Fibroblast of upper back skin (primary cell): ENCODE measurements around the gene PRPS1L1.

ENCODE experiments used
- DNase-seq: peaks from one replicate; pipeline ENCODE4 v3.0.0-alpha.2; 2013

The PRPS1L1 gene

GRCh38 chr7:18027628-18028027 is at the start of gene PRPS1L1:
Gene PRPS1L1, minus strand, starts transcription at chr7:18027846.
- no peak for DNase-seq

GRCh38 chr7:18076461-18076860 is 48.8 kb upstream of the PRPS1L1 start:
- DNase-seq = no peak

- no peak for DNase-seq
Observed at GRCh38 chr7:18068745-18069144, 41.1 kb upstream of the PRPS1L1 start.

DNA sequence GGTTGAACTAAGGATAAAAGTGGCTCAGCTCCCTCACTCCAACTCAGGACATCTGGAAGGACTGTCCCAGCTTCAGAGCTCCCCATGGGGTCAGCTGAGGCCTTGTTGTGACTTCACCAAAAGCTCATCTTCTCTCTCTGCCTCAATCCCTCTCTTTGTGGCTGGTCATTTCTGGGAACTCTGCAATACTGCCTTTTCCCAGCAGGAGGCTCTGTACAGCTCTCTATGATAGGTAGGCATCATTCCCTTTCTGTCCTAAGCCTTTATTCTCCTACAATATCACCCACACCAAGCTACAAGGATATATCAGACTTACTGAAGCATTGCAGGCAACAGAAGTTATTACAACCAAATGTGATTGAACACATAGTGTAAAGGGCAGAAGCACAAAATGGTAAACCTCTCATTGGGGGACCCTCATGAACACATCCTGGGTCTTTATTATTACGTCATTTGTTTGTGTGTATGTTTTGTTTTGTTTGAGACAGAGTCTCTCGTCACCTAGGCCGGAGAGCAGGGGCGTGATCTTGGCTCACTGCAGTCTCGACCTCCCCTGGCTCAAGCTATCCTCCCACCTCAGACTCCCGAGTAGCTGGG is 36.7 kb upstream of the PRPS1L1 start:
- peak; percentile 25 for DNase-seq

DNA sequence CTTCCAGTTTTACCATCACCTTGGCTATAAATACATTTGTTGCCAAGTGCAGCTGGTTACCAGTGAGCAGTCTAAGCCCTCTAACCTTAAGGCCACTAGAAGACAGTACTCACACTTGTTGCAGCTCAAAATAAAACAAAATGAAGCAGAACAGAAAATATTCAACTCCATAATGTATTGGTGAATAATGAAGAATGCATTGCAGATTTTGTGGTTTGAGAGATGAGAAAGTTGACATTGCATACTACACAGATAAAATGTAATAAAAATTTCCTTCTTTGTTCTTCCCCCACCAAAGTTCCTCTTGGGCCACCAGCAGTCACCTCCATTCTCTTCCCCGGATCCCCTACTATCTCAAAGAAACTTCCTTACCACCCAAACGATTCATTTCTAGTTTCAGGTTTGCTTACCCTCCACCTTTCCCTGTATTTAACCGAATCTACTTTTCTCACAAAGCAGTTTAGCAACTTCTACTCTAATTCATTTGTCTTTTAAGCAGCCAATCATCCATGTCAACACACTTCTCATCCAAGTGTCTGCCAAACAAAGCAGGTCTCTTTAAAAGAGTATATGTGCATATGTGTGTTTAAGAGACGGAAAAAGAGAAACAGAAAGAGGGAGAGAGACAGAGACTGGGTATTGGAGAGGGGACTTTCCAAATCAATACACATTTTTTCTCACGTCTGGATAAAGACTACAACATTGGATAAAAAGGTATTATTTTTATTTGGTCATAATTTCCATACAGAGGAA is 35.7 kb upstream of the PRPS1L1 start:
- DNase-seq = no peak

- no peak for DNase-seq
Observed at GRCh38 chr7:18059171-18059570, 31.5 kb upstream of the PRPS1L1 start.

DNA sequence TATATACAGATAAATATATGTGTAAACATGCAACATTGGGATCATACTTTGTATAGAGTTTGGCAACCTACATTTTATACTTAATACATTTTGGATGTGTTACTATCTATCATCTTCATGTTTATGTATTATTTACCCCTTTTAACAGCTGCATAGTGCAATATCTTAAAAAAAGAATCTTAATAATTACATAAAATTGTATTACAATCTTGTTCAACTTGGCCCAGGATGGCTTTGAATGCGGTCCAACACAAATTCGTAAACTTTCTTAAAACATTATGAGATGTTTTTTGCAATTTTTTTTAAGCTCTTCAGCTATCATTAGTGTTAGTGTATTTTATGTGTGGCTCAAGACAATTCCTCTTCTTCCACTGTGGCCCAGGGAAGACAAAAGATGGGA is 26.3 kb upstream of the PRPS1L1 start:
- no peak for DNase-seq

DNA sequence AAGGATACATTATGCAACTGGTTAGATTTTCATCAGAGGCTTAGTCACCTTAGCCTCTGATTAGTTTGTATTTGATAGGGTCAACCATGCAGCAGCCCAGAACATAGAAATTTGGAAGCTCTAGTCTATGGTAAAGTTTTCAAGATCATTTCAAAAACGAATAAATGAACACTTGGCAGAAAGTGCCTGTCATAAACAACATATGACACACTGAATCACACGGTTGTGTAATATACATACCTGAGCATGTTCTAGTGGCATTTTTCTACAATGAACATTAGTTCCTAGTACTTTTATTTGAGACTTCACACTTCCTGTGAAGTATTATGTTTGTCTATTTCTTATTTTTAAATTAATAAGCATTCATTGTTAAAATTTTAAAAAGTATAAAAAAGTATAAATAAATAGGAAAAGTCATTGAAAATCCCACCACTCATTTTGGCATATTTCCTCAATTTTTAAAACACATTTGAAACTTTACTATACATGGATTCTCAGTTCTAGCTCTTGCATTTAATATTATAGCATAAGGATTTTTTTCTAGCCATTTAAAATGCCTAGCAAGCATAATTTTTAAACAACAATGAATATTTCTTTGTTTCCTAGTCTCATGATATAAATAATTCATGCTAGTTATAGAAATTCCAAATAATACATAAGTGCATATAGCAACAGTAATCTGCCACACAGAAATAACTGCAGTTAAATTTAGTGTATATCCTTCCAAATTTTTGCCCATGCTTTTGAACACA is 25.7 kb upstream of the PRPS1L1 start:
- no peak for DNase-seq

DNA sequence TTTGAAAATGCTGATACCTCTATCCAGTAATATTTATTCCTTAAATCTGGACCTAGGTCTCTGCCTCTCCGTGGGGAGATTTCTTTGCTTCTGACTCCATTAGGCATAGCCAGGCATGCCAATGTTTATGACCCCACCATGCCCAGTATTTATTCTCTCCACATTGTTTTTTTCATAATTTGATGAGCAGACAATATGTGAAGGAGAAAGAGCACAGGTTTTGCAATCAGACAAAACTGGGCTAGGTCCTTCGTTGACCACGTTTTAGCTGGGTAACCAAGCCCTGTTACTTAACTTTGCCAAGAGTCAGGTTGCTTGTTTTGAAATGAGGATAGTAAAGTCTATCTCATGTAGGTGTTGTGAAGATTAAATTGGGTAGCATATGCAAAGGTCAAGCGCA is 21.6 kb upstream of the PRPS1L1 start:
- no peak for DNase-seq

GRCh38 chr7:18046601-18047000 is 19.0 kb upstream of the PRPS1L1 start:
- no peak for DNase-seq

- no peak for DNase-seq
Observed at GRCh38 chr7:18045171-18045570, 17.5 kb upstream of the PRPS1L1 start.

GRCh38 chr7:18041191-18041590 is 13.5 kb upstream of the PRPS1L1 start:
- no peak for DNase-seq

- DNase-seq = peak; percentile 65
Observed at GRCh38 chr7:18040196-18040595, 12.6 kb upstream of the PRPS1L1 start.

DNA sequence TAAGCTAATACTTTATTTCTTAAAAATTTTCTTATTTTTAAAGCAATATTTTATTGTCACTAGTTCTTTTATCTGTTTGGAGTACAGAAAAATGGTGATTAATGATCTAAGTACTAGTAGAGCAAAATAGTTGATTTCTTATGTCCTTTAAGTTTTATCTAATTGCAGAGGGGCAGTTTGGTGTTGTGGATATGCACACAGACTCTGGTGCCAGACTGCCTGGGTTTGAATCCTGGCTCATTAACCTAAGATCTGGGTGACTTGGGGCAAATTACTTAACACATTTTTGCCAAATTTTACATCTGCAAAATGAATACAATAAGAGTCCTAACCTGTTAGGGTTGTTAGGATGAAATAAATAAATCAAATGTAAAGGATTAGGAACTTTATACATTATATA is 10.7 kb upstream of the PRPS1L1 start:
- DNase-seq = no peak

DNA sequence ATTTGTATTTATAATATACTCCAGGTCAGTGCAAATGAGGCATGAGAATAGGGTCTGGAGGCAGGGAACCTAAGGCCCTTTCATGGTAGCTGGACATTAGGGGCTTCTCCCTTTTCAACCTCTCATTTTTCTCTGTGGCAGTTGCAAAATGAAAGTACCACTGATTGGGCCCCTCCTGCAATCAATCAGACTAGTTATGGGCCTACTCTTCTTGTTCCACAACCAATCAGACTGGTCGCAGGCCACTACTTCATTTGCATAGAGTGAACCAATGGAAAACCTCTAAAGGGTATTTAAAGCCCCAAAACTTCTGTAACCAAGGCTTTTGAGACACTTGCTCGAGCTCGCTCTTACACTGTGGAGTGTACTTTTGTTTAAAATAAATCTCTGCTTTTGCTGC is 10.0 kb upstream of the PRPS1L1 start:
- DNase-seq = no peak

- DNase-seq = no peak
Observed at GRCh38 chr7:18036783-18037182, 9.1 kb upstream of the PRPS1L1 start.

- no peak for DNase-seq
Observed at GRCh38 chr7:18030758-18031157, 3.1 kb upstream of the PRPS1L1 start.

DNA sequence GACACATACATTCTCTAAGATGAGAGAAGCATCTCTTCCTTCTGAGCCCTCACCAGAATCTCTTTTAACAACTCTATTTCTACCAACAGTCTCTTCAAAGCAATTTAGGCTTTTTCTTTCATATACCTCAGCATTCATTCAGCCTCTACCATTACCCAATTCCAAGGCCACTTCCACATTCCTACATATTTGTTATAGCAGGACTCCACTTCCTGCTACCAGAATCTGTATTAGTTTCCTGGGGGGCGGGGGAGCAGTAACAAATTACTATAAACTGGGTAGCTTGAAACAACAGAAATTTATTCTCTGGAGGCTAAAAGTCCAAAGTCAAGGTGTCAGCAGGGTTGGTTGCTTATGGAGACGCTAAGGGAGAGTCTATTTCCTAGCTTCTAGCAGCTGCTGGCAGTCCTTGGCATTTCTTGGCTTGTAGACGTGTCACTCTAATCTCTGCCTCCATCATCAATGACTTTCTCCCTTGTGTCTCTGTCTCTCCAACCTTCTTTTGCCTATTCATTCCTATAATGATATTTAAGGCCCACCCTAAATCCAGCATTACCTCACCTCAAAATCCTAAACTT is 7.4 kb downstream of the PRPS1L1 start:
- DNase-seq = peak; percentile 45

GRCh38 chr7:18019555-18019954 is 8.1 kb downstream of the PRPS1L1 start:
- DNase-seq = peak; percentile 60

GRCh38 chr7:18018296-18019215 is 9.1 kb downstream of the PRPS1L1 start:
- no peak for DNase-seq

DNA sequence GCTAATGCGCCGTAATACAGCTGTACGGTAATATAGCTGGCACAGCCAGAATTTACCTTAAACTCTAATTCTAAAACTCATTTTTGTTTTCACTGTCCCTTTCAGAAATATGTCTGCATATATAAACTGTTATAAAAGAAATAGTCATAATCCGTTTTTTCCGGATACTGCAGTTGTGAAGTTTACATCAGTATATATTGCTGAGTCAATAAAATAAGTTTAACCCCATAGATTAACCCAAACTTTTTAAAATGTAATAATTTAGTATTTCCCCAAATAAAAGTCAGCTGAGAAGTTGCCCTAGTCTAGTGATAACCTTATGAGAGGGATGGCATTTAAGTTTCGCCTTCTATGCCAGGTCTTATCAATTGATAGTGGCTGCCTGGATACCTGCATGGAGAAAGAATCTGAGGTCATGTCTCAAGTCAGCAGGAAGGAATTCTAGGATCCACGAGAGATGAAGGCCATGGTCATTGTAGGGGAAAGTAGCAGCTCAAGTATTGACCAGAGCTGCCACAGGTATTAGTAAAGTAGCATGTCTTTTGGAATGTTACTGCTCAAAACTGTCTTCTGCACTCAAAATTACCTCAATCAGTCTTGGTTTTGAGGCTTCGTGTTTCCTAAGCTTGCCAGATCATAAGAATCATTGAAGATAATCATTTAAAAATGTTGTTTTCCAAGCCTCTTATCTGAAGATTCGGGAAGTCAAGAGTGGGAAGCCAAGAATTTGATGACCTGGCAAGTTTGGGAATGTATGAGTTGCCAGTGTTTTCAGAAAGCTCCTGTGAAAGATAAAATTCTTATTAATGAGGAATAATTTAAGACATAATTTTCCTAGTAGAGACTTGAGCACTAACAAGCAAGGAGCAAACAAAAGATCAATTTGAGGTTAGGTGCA is 10.8 kb downstream of the PRPS1L1 start:
- no peak for DNase-seq

GRCh38 chr7:18013936-18014335 is 13.7 kb downstream of the PRPS1L1 start:
- peak; percentile 77 for DNase-seq
